Measurements from ENCODE around the gene RNF207.

The RNF207 gene

GRCh38 chr1:6222636-6223035, 16.7 kb downstream of the RNF207 start:
- ChIA-PET CTCF (no interaction called here), POLR2A (ENCODE audit: low non-redundant PET) (no interaction called here)
- no peak for DNase-seq (ENCODE audit: low spot score)
- TF ChIP-seq, protein P1, sequence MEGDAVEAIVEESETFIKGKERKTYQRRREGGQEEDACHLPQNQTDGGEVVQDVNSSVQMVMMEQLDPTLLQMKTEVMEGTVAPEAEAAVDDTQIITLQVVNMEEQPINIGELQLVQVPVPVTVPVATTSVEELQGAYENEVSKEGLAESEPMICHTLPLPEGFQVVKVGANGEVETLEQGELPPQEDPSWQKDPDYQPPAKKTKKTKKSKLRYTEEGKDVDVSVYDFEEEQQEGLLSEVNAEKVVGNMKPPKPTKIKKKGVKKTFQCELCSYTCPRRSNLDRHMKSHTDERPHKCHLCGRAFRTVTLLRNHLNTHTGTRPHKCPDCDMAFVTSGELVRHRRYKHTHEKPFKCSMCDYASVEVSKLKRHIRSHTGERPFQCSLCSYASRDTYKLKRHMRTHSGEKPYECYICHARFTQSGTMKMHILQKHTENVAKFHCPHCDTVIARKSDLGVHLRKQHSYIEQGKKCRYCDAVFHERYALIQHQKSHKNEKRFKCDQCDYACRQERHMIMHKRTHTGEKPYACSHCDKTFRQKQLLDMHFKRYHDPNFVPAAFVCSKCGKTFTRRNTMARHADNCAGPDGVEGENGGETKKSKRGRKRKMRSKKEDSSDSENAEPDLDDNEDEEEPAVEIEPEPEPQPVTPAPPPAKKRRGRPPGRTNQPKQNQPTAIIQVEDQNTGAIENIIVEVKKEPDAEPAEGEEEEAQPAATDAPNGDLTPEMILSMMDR (conservative IDR thresholded peaks at IDR 0.05; ENCODE audit: low read depth) = no peak
- peak overlapping the region; percentile 50 for H3K27ac ChIP-seq

DNA sequence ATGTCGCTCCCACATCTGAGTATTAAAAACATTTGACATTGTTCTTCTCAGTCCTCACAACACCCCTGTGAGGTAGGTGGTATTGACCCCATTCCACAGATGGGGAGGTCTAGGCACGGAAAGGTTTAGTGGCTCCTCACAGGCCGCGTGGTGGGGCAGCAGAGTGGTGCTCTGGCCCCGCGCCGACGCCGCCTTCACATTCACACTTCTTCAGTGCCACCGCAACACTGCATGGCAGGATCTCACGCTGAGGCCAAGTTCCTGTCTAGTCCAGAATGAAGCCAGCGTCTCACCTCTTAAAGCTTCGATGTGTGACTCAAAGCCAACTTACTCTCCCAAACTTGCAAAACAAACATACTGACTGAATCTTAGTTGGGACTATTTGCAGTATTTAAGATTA, 17.7 kb downstream of the RNF207 start:
- peak overlapping the region; percentile 50; the same call in 1 of the 2 replicates for H3K27ac ChIP-seq
- no peak for DNase-seq (ENCODE audit: low spot score)
- TF ChIP-seq, protein P1 (conservative IDR thresholded peaks at IDR 0.05; ENCODE audit: low read depth) = no peak
- ChIA-PET CTCF (no interaction called here), POLR2A (ENCODE audit: low non-redundant PET) (interaction anchor here (0.5 kb wide), 1 partner anchor 15 kb away, joined by 3 read pairs; no protein-coding TSS in a partner anchor)

DNA sequence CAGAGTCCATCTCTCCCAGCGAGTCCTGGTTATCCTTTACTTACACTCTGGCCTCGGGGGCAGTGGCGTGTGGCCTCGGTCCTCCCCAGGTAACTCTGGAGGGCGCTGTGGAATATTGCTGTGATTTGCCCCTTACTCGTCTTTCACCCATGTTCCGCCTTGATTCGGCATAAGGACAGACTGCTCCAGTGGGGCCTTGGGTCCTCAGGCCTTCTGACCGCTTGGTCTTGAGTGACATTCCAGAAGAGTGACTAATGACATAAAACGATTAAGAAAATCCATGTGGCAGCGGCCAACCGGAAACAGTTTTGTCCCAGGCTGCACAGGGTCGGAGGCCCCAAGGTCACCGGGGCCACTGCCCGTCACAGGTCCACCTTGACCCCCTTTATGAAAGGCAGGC, 18.8 kb downstream of the RNF207 start:
- TF ChIP-seq, protein P1 (conservative IDR thresholded peaks at IDR 0.05; ENCODE audit: low read depth) = no peak
- no peak for DNase-seq (ENCODE audit: low spot score)
- CTCF ChIA-PET = interaction anchor here (1.0 kb wide), 1 partner anchor 15 kb away, joined by 3 read pairs; no protein-coding TSS in a partner anchor
- POLR2A ChIA-PET (ENCODE audit: low non-redundant PET) = no interaction called here
- H3K27ac ChIP-seq = peak overlapping the region; percentile 12; the same call in 1 of the 2 replicates

GRCh38 chr1:6225651-6226050, 19.7 kb downstream of the RNF207 start:
- TF ChIP-seq, protein P1 (conservative IDR thresholded peaks at IDR 0.05; ENCODE audit: low read depth) = no peak
- ChIA-PET CTCF (interaction anchor here (1.0 to 1.1 kb wide), 2 partner anchors 16 to 21 kb away, joined by 3 read pairs; no protein-coding TSS in a partner anchor), POLR2A (ENCODE audit: low non-redundant PET) (no interaction called here)
- no peak for DNase-seq (ENCODE audit: low spot score)
- H3K27ac ChIP-seq = peak overlapping the region; percentile 12; the same call in 1 of the 2 replicates

DNA sequence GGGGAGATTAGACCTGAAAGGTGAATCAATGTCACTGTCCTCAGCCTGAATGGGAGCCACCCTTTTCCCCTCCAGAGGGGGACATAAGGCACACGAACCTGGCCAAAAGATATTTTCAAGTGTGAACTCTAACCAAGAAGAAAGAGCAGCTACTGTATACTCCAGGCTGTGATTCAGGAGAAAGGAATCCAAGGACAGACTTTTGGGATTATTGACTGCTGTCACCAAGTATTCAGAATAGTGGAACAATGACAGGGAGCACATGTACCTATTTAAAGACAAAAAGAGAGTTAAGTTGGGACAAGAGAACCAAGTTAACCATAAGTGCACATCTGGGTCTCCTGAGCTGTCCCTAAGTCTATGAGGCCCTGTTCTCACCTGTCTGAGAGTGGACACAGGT, 27.5 kb downstream of the RNF207 start:
- CTCF ChIA-PET = interaction anchor here (1.9 kb wide), 1 partner anchor 13 kb away, joined by 4 read pairs; no protein-coding TSS in a partner anchor

DNA sequence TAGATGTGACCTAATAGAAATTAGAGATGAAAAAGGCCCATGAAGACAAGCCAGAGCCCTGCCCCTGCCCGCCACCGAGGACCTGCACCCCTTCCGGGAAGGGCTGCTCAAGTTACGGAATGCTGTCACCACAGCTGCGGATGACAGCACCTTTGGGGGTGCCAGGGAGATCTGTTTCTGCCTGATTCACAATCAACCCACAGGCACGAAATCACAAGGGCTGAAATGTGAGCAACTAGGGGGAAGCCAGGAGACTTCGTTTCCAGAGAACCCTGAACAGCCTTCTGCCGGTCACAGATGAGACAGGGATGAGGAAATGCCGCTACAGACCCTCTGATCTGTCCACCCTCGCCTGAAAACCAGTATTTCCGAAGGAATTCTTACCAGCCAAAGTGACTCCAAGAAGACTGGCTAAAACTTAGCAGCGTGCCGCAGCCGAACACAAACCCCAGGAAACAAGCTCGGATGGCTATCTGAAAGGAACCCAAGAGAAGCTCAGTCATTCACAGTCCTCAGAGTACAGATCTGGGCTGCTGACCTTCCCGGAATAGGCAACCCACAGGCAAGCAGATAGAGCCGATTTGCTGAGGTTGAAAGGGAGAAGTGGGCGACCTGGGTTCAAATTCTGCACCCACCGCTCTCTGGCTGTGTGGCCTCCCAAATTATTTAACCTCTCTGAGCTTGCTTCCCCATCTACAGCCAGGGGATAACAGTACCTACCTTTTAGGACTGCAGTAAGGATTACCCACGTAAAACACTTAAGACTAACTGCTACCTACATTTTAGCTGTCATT, 28.8 kb downstream of the RNF207 start:
- peak overlapping the region; percentile 78 for H3K27ac ChIP-seq
- ChIA-PET POLR2A (ENCODE audit: low non-redundant PET) (interaction anchor here (0.6 to 1.0 kb wide), 2 partner anchors 28 to 30 kb away, joined by 3 to 4 read pairs; partner anchors contain the start of gene RNF207), CTCF (interaction anchor here (0.7 to 1.9 kb wide), 4 partner anchors 11 to 185 kb away, joined by 3 to 6 read pairs (median 4); partner anchors contain the start of gene HES2)
- DNase-seq (ENCODE audit: low spot score) = no peak
- TF ChIP-seq, protein P1 (conservative IDR thresholded peaks at IDR 0.05; ENCODE audit: low read depth) = no peak

More for the DNA sequence above, 27.5 kb downstream of the RNF207 start:
- H3K27ac ChIP-seq = no peak overlapping the region
- no peak for DNase-seq (ENCODE audit: low spot score)
- POLR2A ChIA-PET (ENCODE audit: low non-redundant PET) = no interaction called here
- TF ChIP-seq, protein P1 (conservative IDR thresholded peaks at IDR 0.05; ENCODE audit: low read depth) = no peak

All from RWPE1 (cell line).